ENCODE results near the gene SMPD3. TPM values are rescaled to one million over a fixed set of nuclear protein-coding genes. Genes with fewer than 3 reads are reported as not detected.

Gene SMPD3
- total and polyA plus RNA-seq, 9 donors: 0.40 to 31.4 (median 2.2) TPM

- H3K27ac ChIP-seq: no peak overlapping the region
- H3K4me1 ChIP-seq (ENCODE audit: insufficient read depth): peaks cover 13% of the 10 kb centered on the region
- intact Hi-C loops (cut with DNase I): no loop called here
- DNase-seq: no peak
- H3K9me3 ChIP-seq: no peaks in the 10 kb centered on the region
- no peaks in the 10 kb centered on the region for H3K36me3 ChIP-seq
- H3K4me3 ChIP-seq: no peak overlapping the region
- no peaks in the 10 kb centered on the region for H3K27me3 ChIP-seq
- TF ChIP-seq POLR2A (IDR thresholded peaks at IDR 0.05) (no peak), EP300 (IDR thresholded peaks at IDR 0.05) (no peak), CTCF (IDR thresholded peaks at IDR 0.05) (no peak)
- WGBS, 3 donors: 1 to 13% (median 2%) methylated on average over 1 of the region's 1 CpG
These were observed 3.9 kb upstream of the SMPD3 start for GRCh38 chr16:68452176-68452575.

- H3K27me3 ChIP-seq: no peaks in the 10 kb centered on the region
- H3K27ac ChIP-seq: no peak overlapping the region
- 54 to 67% (median 63%) methylated on average over 1 of the region's 1 CpG for WGBS, 3 donors
- intact Hi-C loops (cut with DNase I): no loop called here
- H3K36me3 ChIP-seq: no peaks in the 10 kb centered on the region
- no peak for DNase-seq
- H3K4me3 ChIP-seq: no peak overlapping the region
- H3K4me1 ChIP-seq (ENCODE audit: insufficient read depth): peaks cover 18% of the 10 kb centered on the region
- H3K9me3 ChIP-seq: no peaks in the 10 kb centered on the region
- TF ChIP-seq EP300 (IDR thresholded peaks at IDR 0.05): no peak
- TF ChIP-seq CTCF (IDR thresholded peaks at IDR 0.05): no peak
- TF ChIP-seq POLR2A (IDR thresholded peaks at IDR 0.05): no peak
These were observed 3.4 kb upstream of the SMPD3 start for GRCh38 chr16:68451676-68452075.

- intact Hi-C loops (cut with DNase I): no loop called here
These were observed 2.5 kb upstream of the SMPD3 start for GRCh38 chr16:68450741-68451255.

GRCh38 chr16:68447653-68448359, 502 bp downstream of the SMPD3 start:
- H3K9me3 ChIP-seq: no peaks in the 10 kb centered on the region
- intact Hi-C loops (cut with DNase I): no loop called here
- peak overlapping the region; percentile 29 for H3K4me3 ChIP-seq
- no peaks in the 10 kb centered on the region for H3K36me3 ChIP-seq
- WGBS, 3 donors: 1 to 3% (median 1%) methylated on average over 17 to 36 of the region's 36 CpGs
- TF ChIP-seq POLR2A (IDR thresholded peaks at IDR 0.05) (no peak), CTCF (IDR thresholded peaks at IDR 0.05) (no peak), EP300 (IDR thresholded peaks at IDR 0.05) (no peak)
- H3K27me3 ChIP-seq: no peaks in the 10 kb centered on the region
- H3K4me1 ChIP-seq (ENCODE audit: insufficient read depth): peaks cover 20% of the 10 kb centered on the region
- DNase-seq: no peak
- no peak overlapping the region for H3K27ac ChIP-seq

More at GRCh38 chr16:68450741-68451255, 2.5 kb upstream of the SMPD3 start:
- WGBS, 3 donors: 47 to 56% (median 55%) methylated on average over 3 of the region's 3 CpGs
- Histone ChIP-seq H3K9me3 (no peaks in the 10 kb centered on the region), H3K27me3 (no peaks in the 10 kb centered on the region), H3K36me3 (no peaks in the 10 kb centered on the region), H3K4me3 (no peak overlapping the region), H3K27ac (no peak overlapping the region), H3K4me1 (ENCODE audit: insufficient read depth) (peaks cover 20% of the 10 kb centered on the region)
- TF ChIP-seq CTCF (IDR thresholded peaks at IDR 0.05) (no peak), EP300 (IDR thresholded peaks at IDR 0.05) (no peak), POLR2A (IDR thresholded peaks at IDR 0.05) (no peak)
- DNase-seq: no peak
